ENCODE results near the gene RRAS2.

DNA sequence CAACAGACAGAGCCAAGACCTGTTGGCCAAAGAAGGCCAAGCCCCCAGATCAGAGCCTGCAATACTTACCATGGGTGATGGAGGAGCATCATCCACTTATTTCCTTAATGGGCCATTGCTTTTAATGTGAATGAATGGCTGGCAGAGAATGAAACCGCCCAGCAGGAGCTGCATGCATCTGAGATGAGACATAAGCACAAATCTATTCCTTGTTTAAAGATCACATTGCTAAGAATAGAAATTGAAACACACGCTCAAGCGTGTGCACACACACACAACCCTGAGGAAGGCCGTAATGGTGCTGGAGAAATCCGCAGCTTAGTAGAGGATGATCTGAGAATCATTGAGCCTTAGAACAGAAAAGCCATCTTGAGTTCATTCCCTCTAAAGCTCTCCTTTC lies 5.3 kb upstream of the RRAS2 start:
- TF ChIP-seq, protein P1, sequence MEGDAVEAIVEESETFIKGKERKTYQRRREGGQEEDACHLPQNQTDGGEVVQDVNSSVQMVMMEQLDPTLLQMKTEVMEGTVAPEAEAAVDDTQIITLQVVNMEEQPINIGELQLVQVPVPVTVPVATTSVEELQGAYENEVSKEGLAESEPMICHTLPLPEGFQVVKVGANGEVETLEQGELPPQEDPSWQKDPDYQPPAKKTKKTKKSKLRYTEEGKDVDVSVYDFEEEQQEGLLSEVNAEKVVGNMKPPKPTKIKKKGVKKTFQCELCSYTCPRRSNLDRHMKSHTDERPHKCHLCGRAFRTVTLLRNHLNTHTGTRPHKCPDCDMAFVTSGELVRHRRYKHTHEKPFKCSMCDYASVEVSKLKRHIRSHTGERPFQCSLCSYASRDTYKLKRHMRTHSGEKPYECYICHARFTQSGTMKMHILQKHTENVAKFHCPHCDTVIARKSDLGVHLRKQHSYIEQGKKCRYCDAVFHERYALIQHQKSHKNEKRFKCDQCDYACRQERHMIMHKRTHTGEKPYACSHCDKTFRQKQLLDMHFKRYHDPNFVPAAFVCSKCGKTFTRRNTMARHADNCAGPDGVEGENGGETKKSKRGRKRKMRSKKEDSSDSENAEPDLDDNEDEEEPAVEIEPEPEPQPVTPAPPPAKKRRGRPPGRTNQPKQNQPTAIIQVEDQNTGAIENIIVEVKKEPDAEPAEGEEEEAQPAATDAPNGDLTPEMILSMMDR (IDR thresholded peaks at IDR 0.05; ENCODE audit: poor library complexity) = no peak
- TF ChIP-seq EZH2 (IDR thresholded peaks at IDR 0.05; ENCODE audit: borderline replicate concordance) (no peak), EZH2phosphoT487 (IDR thresholded peaks at IDR 0.05; ENCODE audit: low read depth, severe bottlenecking, unreplicated experiment) (no peak)

All from hepatocyte (in vitro differentiated cells).